NCI-H345 treated with DMSO at 0.1 percent for 48 hours (cell line): ENCODE measurements around the gene PCSK7.

Experiments used
- DNase-seq: peaks from one replicate; lab custom pipeline; 2025; ENCODE audit not compliant: unreplicated experiment; lab: John Stamatoyannopoulos, UW

The PCSK7 gene

GRCh38 chr11:117232092-117232878, 412 bp upstream of the PCSK7 start, which contains the start of gene RNF214:
TSS of gene RNF214 (plus strand) at chr11:117232671. CDS start at chr11:117234273, 1,602 bp downstream.
- peak; percentile 57 for DNase-seq

GRCh38 chr11:117230999-117231841, 653 bp downstream of the PCSK7 start:
- no peak for DNase-seq

DNA sequence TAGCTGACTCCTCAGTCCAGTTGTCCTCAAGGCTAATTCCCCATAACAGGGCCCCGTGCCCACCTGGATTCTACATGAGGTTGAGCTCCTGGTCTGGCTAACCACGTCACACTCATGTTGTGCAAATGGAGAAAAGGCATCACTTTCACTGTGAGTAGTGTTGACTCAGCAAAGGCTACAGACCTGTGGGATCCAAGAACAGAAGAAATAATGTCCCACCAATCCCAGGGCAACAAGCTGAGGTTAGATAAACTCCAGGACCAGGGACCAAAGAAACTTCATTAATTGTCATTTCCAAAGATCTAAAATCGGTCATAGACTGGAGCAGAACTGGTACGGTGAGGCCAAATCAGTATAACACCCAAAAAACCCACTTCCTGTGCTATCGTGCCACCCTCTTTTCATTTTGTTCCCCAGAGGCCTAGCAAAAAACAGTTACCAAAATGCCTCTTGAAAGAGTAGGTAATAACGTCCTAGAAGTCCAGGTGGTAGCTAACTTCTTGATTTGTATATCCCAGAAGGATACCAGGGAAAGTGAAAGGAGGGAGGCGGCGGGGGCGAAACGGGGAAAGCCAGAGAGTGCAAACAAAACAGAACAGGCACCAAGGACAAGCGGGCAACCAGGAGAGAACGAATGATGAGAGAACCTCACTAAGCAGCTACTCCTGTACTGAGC, 1.4 kb downstream of the PCSK7 start:
- DNase-seq: no peak

- no peak for DNase-seq
Measured at GRCh38 chr11:117229931-117230285, 2.0 kb downstream of the PCSK7 start.

- no peak for DNase-seq
Measured at GRCh38 chr11:117229411-117229810, 2.5 kb downstream of the PCSK7 start.

GRCh38 chr11:117228091-117228490, 3.8 kb downstream of the PCSK7 start:
- no peak for DNase-seq

DNA sequence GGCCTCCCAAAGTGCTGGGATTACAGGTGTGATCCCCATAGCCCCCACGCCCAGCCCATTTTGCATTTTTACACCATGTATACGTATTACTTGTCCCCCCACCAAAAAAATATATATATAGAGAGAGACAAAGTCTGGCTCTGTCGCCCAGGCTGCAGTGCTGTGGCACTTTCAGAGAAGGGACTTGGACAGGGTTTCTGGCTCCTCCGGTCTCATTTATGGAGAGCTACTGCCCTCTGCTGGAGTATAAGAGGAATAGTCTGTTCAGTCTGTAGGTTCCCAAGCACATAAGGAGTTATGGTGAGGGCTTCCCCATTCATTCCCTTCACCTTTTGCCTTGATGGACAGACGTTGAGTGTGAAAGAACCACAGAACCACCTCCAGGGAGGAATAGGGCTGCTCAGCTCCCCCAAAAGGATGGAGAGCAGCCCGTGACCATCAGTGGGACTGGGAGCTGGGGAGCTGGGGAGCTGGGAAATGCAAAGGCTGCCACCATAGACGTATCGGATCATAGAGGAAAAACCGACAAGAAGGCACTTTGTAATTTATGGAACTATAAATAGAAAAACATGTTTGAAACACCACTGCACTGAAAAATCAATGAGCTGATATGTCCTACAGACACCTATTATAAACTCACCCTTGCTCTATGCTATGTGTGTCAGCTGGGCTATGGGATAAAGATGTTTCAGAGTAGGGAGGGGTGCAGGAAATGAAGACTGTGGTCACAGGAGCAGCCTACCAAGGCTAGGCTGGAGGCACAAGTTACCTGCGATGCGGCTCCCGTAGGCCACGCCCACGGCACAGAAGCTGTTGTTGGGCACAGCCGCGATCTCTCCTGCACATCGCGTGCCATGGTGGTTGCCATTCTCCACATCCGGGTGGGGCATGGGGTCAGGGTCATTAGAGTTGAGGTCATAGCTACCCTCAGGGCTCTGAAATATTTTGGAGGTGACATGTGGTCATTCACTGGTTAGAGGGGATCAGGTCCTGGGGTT, 5.2 kb downstream of the PCSK7 start:
- peak; percentile 55 for DNase-seq

- no peak for DNase-seq
Measured at GRCh38 chr11:117225553-117226170, 6.2 kb downstream of the PCSK7 start.

- DNase-seq: no peak
Measured at GRCh38 chr11:117223741-117224689, 7.9 kb downstream of the PCSK7 start.

DNA sequence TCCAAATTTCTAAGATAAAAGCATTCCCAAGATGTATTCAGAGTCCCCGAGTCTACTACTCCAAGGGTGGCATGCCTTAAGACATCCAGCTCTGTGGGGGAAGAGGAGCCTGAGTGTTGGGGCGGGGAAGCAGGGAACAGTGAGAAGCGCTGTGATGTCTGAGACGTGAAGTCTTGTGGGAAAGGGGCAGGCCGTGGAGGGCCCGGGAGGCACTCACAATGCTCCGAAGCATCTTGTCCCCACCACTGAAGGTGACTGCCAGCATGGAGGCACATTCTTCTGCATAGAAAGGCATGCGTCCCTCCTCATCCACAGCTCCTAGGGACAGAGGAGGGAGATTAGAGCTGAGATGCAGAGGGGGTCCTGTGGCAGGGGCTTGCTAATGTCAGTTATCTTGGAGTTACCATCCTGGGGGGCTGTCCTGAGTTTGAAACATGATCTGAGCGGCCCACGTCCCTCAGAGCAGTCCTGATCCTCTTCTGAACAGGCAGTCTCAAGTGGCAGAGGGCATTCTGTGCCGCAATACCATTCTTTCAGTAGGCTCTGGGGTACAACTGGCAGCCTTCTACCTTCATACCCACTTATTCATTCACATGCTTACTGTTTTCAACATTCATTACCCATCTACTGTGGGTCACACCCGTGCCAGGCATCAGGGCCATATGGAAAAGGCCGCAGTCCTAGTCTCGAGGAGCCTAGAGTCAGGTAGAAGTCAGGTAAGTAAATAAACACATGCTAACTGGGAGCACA, 8.7 kb downstream of the PCSK7 start:
- DNase-seq: no peak

DNA sequence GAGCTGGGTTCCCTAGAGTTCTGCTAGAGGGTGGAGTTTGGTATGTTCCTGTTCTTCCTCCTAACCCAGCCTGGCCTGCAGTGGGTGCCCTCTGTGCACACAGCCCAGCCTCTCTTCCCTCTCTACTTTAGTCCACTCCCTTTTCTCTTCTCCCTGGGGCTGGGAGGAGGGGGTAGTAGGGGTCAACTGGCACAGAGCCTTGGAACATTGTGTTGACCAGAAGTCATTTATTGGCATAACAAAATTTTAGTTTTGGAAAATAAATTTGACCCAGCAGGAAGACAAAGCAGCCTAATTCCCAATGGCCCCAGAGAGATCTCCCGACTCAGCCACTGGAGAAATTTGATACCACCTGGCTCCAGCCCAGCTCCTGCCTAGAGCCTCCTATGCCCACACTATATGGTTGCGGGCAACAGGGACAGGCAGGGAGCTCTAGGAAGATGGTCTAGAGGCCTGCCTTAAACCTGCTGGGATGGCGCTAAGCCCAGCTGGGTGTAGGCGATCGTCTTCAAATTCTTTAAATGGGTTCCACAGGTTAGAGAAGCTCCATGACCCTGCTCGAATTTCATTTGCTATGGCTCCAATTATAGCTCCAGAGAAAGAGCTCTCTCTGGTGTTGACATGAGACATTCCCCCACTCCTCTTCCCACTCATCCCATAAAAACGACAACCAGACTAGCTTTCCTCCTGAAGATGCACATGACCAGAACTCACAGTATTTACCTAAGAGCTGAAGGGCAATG, 9.9 kb downstream of the PCSK7 start:
- no peak for DNase-seq

DNA sequence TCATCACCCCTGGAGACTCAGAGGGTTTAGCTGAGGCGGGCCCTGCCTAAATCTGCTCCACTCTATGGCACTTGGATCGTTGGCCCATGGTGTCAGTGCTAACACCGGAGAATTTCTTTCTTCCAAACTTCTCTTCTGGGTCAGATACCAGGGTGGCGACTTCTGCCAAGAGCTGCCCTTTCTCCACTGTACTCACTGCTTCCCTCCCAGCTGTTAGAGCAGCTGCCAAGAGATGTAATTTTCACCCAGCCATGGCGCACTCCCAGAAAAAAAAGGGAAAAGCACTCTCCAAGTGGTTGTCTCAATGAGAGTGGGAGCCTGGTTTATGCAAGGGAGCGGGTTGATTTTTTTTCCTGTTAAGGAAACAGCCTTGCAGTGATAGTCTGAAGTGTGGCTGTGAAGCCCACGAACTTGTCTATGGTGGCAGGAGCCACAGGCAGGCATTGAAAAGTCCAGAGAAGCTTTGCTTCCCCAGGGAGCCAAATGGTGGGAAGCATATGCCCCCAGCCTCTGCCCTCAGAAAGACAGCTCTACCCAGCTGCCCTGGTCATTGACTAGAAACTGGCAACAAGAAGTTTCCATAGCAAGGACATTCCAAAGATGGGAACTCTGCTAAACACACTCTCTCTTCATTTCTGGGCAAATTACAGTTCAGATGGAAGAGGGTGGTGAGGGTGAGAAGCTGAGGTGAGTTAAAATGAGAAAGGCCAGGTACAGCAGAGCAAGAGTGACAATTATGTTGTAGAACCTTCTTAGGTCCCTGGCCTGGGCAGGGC, 10.7 kb downstream of the PCSK7 start:
- DNase-seq: no peak

DNA sequence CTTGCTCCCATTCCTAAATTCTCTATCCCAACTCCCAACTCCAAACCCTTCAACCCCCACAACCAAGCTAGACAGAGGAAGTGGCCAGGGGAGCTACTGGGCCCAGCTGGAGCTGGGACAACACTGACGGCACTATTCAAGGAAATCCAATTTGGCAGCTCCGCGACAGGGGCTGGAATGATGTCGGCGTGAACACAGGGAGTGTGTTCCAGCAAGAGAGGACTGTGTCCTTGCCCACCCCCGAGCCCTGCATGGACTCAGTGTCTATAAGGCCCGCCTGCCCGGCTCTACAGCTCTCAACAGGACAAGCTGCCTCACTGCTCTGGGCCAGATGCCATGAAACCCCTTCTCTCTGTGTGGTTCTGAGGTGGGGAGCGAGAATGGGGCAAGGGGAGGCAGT, 11.3 kb downstream of the PCSK7 start:
- DNase-seq: no peak

DNA sequence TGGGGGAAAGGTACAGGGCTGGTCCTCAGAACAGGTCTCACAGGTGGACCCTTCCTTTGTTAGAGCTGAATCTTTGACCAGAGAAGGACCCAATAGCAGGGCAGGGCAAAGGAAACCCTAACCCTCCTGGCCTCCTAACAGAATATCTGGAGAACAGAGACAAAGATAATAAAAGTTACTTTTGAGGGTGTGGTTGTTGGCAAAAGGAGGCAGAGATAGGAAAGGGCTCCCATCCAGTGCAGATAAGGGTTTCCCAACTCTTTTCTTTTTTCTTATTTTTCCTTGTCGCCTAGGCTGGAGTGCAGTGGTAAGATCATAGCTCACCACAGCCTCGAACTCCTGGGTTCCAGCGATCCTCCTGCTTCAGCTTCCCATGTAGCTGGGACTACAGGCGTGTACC, 11.9 kb downstream of the PCSK7 start:
- no peak for DNase-seq

- DNase-seq: no peak
Measured at GRCh38 chr11:117219455-117219854, 12.4 kb downstream of the PCSK7 start.

DNA sequence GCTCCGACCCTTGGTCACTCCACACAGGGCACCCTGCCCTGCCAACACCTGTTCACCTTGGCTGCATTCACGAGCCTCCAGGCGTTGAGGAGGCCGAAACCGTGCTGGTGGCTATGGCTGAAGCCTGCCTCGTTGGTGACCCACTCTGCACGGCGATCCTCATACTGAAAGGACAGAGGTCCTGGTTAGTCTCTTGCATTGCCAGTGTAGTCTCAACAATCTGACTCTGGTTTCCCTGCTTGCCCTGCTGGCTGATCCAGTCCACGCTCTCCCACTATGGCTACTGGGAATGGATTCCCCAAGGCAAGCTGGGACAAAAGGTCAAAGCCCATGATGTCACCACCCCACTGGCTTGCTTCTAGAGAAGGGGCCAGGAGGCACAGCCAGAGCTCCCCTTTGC, 12.9 kb downstream of the PCSK7 start:
- no peak for DNase-seq
